G401 (cell line): ENCODE data around the gene CCDC171. TPM values are rescaled to one million over a fixed set of nuclear protein-coding genes. Genes with fewer than 3 reads are reported as not detected.
"Not testable (repeated sequence)": the region's sequence is repeated elsewhere in the genome, so short reads cannot be mapped to it uniquely, and the experiment has no call there.

Experiments used
- DNase-seq: peaks from one replicate; pipeline ENCODE4 v3.0.0-alpha.2; 2015; ENCODE audit warnings: low spot score
- in situ Hi-C: cut with HindIII; loops from 2 replicates; pipeline ENCODE4 v1.10.0; 2016; ENCODE audit warnings: low sequenced_read_pairs, mixed read lengths
- total RNA-seq: library from RNA; depleted of rRNA; stranded (reverse); fragments of >200 nt; shearing (Covaris generic); gene quantifications from 2 replicates; pipeline ENCODE4 v1.2.3, GENCODE V29; 2014

Gene CCDC171
- total RNA-seq, 1 experiment from 2014 or later: 2.4 TPM

- DNase-seq: no peak
- in situ Hi-C loops: no loop called here
Measured at GRCh38 chr9:15641291-15641690, 88.4 kb downstream of the CCDC171 start.

GRCh38 chr9:15642369-15642962 lies 89.6 kb downstream of the CCDC171 start:
- DNase-seq: peak; percentile 54
- in situ Hi-C loops: no loop called here

DNA sequence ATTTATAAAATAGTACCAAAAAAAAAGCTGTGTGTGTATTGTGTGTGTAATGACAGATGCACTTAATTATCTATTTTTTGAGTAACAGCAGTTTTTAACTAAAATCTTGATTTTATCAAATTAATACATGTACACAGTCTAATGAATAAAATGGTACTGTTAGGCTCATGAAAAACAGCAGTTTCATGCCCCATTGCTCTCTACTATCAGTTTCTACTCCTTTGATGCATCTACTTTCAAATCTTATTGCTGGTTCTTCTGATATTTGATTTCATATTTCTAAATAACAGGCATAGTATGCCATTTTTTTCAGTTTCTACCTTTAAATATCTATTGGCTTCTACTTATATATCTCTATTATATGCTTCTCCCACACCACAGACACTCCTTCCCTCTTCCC lies 117.4 kb downstream of the CCDC171 start:
- in situ Hi-C loops: no loop called here
- DNase-seq: no peak

GRCh38 chr9:15670894-15671293 lies 118.1 kb downstream of the CCDC171 start:
- in situ Hi-C loops: no loop called here
- no peak for DNase-seq

DNA sequence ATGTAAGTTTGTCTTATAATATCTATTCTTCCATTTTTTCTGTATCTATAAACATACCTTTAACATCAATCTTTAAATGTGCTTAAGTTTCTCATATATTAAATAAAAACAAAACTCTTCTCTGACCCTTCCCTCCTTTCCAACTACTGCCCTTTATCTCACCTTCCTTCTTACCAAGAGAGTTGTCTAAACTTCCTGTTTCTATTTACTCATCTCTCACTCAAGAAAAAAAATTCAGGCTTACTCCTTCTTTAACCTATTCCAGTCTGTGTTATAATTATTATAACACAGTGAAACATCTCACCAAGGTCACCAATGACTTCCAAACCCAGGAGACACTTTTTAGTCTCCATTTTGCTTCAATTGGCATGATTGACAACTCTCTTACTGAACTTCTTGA lies 140.9 kb downstream of the CCDC171 start:
- DNase-seq: no peak
- in situ Hi-C loops: no loop called here

DNA sequence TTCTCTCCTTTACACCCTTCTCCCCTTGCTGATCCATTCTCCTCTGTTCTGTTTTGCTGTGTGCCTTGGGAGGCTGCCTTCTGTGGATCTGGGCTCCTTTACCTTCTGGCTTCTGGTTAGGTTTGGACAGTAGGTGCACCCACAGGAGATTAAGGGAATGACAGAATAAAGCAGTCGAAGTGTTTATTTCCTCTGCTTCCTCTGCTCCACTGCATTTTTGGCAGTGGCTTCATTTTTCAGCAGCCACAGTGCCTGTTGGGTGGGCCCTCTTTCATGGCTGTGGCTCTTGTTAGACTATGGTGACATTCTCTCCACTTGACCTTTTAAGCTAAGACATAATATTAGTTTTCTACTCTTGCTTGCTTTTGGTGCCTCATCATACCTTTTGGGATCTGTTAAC lies 144.1 kb downstream of the CCDC171 start:
- in situ Hi-C loops: no loop called here
- peak; percentile 4 for DNase-seq

- no peak for DNase-seq
- in situ Hi-C loops: no loop called here
Measured at GRCh38 chr9:15697446-15697851, 144.6 kb downstream of the CCDC171 start.

DNA sequence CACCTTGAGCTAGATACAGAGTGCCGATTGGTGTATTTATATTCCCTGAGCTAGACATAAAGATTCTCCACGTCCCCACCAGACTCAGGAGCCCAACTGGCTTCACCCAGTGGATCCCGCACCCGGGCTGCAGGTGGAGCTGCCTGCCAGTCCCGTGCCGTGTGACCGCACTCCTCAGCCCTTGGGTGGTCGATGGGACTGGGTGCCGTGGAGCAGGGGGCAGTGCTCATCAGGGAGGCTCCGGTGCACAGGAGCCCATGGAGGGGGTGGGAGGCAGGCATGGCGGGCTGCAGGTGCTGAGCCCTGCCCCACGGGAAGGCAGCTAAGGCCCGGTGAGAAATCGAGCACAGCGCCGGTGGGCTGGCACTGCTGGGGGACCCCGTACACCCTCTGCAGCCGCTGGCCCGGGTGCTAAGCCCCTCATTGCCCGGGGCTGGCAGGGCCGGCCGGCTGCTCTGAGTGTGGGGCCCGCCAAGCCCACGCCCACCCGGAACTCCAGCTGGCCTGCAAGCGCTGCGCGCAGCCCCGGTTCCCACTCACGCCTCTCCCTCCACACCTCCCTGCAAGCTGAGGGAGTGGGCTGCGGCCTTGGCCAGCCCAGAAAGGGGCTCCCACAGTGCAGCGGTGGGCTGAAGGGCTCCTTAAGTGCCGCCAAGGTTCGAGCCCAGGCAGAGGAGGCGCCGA lies 147.2 kb downstream of the CCDC171 start:
- DNase-seq, in situ Hi-C loops: not testable (repeated sequence)

DNA sequence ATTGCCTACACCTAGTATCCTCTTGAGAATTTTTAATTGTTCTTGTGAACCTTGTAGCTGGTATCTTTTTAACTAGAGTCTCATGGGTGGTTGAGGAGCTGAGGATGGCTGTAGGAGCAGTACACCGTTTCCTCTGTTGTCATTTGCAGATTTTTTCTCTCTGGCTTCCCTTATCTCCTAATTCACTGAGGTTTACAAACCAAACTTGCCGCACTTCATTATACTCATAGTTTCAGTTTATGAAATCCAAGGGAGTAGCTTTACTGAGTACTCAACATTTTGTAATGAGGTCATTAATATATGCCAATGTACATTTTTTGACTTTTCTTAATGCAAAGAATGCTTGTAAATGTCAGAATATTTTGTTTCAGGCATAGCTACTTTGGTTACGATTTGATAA lies 154.2 kb downstream of the CCDC171 start:
- no peak for DNase-seq
- in situ Hi-C loops: no loop called here

- DNase-seq: no peak
- in situ Hi-C loops: no loop called here
Measured at GRCh38 chr9:15711531-15711930, 158.7 kb downstream of the CCDC171 start.

- in situ Hi-C loops: no loop called here
- no peak for DNase-seq
Measured at GRCh38 chr9:15711931-15712330, 159.1 kb downstream of the CCDC171 start.

GRCh38 chr9:15714746-15715145 lies 161.9 kb downstream of the CCDC171 start:
- DNase-seq: no peak
- in situ Hi-C loops: no loop called here

DNA sequence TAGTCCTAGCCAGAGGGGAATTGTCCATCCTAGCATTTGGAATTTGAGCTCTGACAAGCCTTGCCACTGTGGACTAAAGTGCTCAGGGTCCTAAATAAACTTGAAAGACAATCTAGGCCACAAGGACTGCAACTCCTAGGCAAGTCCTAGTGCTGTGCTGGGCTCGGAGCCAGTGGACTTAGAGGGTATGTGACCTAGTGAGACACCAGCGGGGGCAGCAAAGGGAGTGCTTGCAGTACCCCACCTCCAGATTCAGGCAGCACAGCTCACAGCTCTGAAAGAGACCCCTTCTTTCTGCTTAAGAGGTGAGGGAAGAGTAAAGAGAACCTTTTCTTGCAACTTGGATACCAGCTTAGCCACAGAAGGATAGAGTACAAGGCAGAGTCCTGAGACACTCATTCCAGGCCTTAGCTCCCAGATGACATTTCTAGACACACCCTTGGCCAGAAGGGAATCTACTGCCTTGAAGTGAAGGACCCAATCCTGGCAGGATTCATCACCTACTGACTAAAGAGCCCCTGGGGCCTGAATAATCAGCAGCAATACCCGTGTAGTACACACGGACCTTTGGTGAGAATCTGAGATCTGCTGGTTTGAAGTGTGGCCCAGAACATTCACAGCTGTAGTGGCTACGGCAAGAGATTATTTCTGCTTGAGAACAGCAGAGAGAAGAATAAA lies 164.6 kb downstream of the CCDC171 start:
- in situ Hi-C loops: no loop called here
- no peak for DNase-seq

DNA sequence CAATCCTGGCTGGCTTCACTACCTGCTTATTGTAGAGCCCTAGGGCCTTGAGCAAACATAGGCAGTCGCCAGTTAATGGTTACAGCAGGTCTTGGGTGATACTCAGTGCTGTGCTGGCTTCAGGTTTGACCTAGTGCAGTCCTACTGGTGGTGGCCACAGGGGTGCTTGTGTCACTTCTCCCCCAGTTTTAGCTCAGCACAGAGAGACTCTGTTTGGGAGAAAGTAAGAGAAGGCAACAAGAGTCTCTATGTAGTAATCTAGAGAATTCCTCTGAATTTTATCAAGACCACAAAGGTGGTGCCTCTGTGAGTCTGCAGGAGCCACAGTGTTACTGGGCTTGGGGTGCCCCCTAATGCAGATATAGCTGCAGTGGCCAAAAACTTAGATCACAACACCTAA lies 165.6 kb downstream of the CCDC171 start:
- DNase-seq: no peak
- in situ Hi-C loops: no loop called here

- in situ Hi-C loops: no loop called here
- no peak for DNase-seq
Measured at GRCh38 chr9:15720861-15721260, 168.0 kb downstream of the CCDC171 start.

GRCh38 chr9:15722888-15723287 lies 170.0 kb downstream of the CCDC171 start:
- DNase-seq: peak; percentile 51
- in situ Hi-C loops: no loop called here

DNA sequence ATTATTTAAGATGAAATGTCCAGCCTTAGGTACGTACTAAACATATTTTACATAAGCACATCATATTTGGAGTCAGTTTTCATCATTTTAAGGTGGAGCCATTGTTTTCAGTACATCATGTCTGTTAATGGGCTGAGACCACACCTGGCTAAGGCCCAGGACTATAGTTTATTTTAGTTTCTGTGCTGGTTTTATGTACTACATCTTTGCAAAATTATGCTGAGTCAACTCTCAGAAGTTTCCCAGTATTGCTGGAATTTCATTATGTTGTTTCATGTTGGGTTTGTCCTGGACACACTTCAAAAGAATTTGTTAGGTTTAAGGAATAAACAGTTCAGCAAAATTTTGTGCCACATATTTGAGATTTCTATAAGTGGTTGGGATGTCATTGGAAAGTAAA lies 171.2 kb downstream of the CCDC171 start:
- no peak for DNase-seq
- in situ Hi-C loops: no loop called here

DNA sequence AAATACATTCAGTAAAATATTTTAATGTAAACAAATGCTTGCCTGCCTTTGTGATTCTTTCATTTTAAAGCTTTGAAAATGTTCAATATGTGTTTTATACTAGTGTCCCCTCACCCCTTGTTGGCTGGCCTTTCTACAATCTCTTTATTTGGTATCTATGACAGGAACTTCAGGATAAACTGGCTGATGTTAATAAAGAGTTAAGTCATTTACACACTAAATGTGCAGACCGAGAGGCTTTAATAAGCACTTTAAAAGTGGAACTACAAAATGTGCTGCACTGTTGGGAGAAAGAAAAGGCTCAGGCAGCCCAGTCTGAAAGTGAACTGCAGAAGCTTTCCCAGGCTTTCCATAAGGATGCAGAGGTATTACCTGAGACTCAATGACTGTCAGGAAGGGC lies 171.8 kb downstream of the CCDC171 start:
- in situ Hi-C loops: no loop called here

GRCh38 chr9:15725953-15726352 lies 173.1 kb downstream of the CCDC171 start:
- DNase-seq: no peak
- in situ Hi-C loops: no loop called here

More for the DNA sequence above, 171.8 kb downstream of the CCDC171 start:
- no peak for DNase-seq

- no peak for DNase-seq
- in situ Hi-C loops: no loop called here
Measured at GRCh38 chr9:15729507-15729906, 176.7 kb downstream of the CCDC171 start.
